Measurements from ENCODE around the gene NDP.

The NDP gene

GRCh38 chrX:44002567-44002966, 29.4 kb upstream of the NDP start:
- no peak for TF ChIP-seq CTCF (IDR thresholded peaks at IDR 0.05)
- Histone ChIP-seq H3K27me3 (no peaks in the 10 kb centered on the region), H3K9me3 (no peaks in the 10 kb centered on the region), H3K27ac (no peak overlapping the region), H3K4me1 (no peaks in the 10 kb centered on the region), H3K4me3 (no peak overlapping the region), H3K36me3 (no peaks in the 10 kb centered on the region)
- intact Hi-C loops (cut with DNase I; ENCODE audit: low total_unique reads), result no loop called here
- no peak for DNase-seq

GRCh38 chrX:43998374-43998773, 25.2 kb upstream of the NDP start:
- no peak for TF ChIP-seq CTCF (IDR thresholded peaks at IDR 0.05)
- Histone ChIP-seq H3K27me3 (no peaks in the 10 kb centered on the region), H3K9me3 (no peaks in the 10 kb centered on the region), H3K4me3 (no peak overlapping the region), H3K27ac (no peak overlapping the region), H3K4me1 (no peaks in the 10 kb centered on the region), H3K36me3 (no peaks in the 10 kb centered on the region)
- intact Hi-C loops (cut with DNase I; ENCODE audit: low total_unique reads), result no loop called here
- no peak for DNase-seq

GRCh38 chrX:43996491-43996890, 23.3 kb upstream of the NDP start:
- Histone ChIP-seq H3K4me3 (no peak overlapping the region), H3K9me3 (no peaks in the 10 kb centered on the region), H3K27me3 (no peaks in the 10 kb centered on the region), H3K36me3 (no peaks in the 10 kb centered on the region), H3K4me1 (no peaks in the 10 kb centered on the region), H3K27ac (no peak overlapping the region)
- no peak for DNase-seq
- intact Hi-C loops (cut with DNase I; ENCODE audit: low total_unique reads), result no loop called here
- no peak for TF ChIP-seq CTCF (IDR thresholded peaks at IDR 0.05)

GRCh38 chrX:43986083-43986482, 12.9 kb upstream of the NDP start:
- Histone ChIP-seq H3K27ac (no peak overlapping the region), H3K27me3 (no peaks in the 10 kb centered on the region), H3K4me3 (no peak overlapping the region), H3K36me3 (no peaks in the 10 kb centered on the region), H3K4me1 (no peaks in the 10 kb centered on the region), H3K9me3 (no peaks in the 10 kb centered on the region)
- no peak for TF ChIP-seq CTCF (IDR thresholded peaks at IDR 0.05)
- DNase-seq, result no peak
- intact Hi-C loops (cut with DNase I; ENCODE audit: low total_unique reads), result no loop called here

- no peak for DNase-seq
- no peak overlapping the region for H3K27ac ChIP-seq
These were observed 12.3 kb upstream of the NDP start for GRCh38 chrX:43985511-43985910.

More at GRCh38 chrX:43985511-43985910, 12.3 kb upstream of the NDP start:
- intact Hi-C loops (cut with DNase I; ENCODE audit: low total_unique reads), result no loop called here
- no peak for TF ChIP-seq CTCF (IDR thresholded peaks at IDR 0.05)
- Histone ChIP-seq H3K36me3 (no peaks in the 10 kb centered on the region), H3K27me3 (no peaks in the 10 kb centered on the region), H3K4me1 (no peaks in the 10 kb centered on the region), H3K4me3 (no peak overlapping the region), H3K9me3 (no peaks in the 10 kb centered on the region)

Data from tibial artery (tissue), 4 donors.